ENCODE data around the gene PMS2. TPM values are rescaled to one million over a fixed set of nuclear protein-coding genes. Genes with fewer than 3 reads are reported as not detected.
A peak's percentile ranks its signal among the peaks of the same experiment; 100 is the strongest.
"Not testable (repeated sequence)": the region's sequence is repeated elsewhere in the genome, so short reads cannot be mapped to it uniquely, and the experiment has no call there.

PMS2 gene
- 1 to 10 TPM; 9.3 to 9.9 TPM for total RNA-seq

DNA sequence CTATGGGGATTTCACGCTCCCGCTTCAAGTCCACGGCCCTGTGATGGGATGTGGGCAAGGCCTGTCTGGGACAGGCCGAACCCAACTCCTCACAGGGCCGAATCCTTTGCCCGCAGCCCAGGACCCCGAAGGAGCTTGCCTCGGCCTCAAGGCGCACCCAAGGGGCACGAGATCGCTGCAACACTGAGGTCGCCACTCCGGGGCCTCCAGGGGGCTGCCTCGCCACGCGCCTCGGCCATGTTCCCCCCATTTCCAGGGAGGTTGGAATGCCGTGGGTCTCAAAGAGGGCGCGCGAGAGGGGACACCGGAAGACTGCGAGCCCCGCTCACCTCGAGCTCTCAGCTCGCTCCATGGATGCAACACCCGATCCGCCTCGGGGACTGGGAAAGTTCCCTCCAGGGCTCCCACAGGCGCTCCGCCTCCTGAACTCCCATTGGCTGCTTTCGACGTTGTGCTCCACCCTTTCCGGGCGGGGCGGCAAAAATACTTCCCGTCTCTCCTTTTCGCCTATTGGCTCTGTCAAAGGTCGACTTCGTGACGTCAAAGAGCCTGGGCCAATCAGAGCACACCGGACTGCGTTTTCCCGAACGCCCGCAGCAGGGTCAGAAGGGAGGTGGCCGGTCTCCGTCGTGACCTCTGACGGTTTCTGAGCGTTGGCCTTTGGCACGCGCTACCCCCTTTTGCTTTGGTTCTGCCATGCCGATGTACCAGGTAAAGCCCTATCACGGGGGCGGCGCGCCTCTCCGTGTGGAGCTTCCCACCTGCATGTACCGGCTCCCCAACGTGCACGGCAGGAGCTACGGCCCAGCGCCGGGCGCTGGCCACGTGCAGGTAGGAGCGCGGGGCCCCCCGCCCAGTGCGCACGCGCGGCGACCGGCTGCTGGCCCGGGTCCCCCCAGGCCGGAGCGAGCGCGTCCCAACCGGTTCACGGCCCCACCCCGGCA lies at the start of gene PMS2, which contains the start of gene AIMP2:
TSS of gene PMS2 (minus strand) at position 382 of the 944 bp plus-strand sequence. CDS start at position 352, 30 bp downstream.
TSS of gene AIMP2 (plus strand) at position 605 of the 944 bp plus-strand sequence. CDS start at position 697, 92 bp downstream.
- intact Hi-C loops (cut with DNase I): no loop called here
- peak within 1 kb of the TSS; percentile 79 for H3K27ac ChIP-seq
- H3K27me3 ChIP-seq: no peaks in the 10 kb centered on the region
- H3K36me3 ChIP-seq: no peaks in the 10 kb centered on the region
- H3K4me1 ChIP-seq: peaks cover 3% of the 10 kb centered on the region
- DNase-seq: peak; percentile 100
- no peaks in the 10 kb centered on the region for H3K9me3 ChIP-seq
- TF ChIP-seq, protein P1, sequence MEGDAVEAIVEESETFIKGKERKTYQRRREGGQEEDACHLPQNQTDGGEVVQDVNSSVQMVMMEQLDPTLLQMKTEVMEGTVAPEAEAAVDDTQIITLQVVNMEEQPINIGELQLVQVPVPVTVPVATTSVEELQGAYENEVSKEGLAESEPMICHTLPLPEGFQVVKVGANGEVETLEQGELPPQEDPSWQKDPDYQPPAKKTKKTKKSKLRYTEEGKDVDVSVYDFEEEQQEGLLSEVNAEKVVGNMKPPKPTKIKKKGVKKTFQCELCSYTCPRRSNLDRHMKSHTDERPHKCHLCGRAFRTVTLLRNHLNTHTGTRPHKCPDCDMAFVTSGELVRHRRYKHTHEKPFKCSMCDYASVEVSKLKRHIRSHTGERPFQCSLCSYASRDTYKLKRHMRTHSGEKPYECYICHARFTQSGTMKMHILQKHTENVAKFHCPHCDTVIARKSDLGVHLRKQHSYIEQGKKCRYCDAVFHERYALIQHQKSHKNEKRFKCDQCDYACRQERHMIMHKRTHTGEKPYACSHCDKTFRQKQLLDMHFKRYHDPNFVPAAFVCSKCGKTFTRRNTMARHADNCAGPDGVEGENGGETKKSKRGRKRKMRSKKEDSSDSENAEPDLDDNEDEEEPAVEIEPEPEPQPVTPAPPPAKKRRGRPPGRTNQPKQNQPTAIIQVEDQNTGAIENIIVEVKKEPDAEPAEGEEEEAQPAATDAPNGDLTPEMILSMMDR (IDR thresholded peaks at IDR 0.05): no peak
- peak within 1 kb of the TSS; percentile 79 to 88 for H3K9ac ChIP-seq (ENCODE audit: low read depth in 2 of 2, low read length in 2 of 2)
- H3K4me3 ChIP-seq: peak within 1 kb of the TSS; percentile 57

GRCh38 chr7:6057316-6058129 lies 48.7 kb upstream of the PMS2 start:
- Histone ChIP-seq H3K27me3 (no peaks in the 10 kb centered on the region), H3K4me3 (peak overlapping the region; percentile 88), H3K9ac (ENCODE audit: low read depth in 2 of 2, low read length in 2 of 2) (peak overlapping the region in 1 of 2 donors; percentile 87), H3K27ac (peak overlapping the region; percentile 91), H3K4me1 (peaks cover 11% of the 10 kb centered on the region), H3K36me3 (no peaks in the 10 kb centered on the region), H3K9me3 (no peaks in the 10 kb centered on the region)
- intact Hi-C loops (cut with DNase I): no loop called here
- TF ChIP-seq, protein P1 (IDR thresholded peaks at IDR 0.05): no peak
- no peak for DNase-seq

- DNase-seq: no peak
These were observed 47.8 kb upstream of the PMS2 start for GRCh38 chr7:6056616-6057015.

GRCh38 chr7:6051185-6051584 lies 42.3 kb upstream of the PMS2 start:
- H3K4me3 ChIP-seq; H3K27ac ChIP-seq; H3K9me3 ChIP-seq; H3K9ac ChIP-seq (ENCODE audit: low read depth in 2 of 2, low read length in 2 of 2); H3K4me1 ChIP-seq; H3K36me3 ChIP-seq; DNase-seq; intact Hi-C loops (cut with DNase I); H3K27me3 ChIP-seq: not testable (repeated sequence)

More at GRCh38 chr7:6056616-6057015, 47.8 kb upstream of the PMS2 start:
- Histone ChIP-seq H3K9me3 (no peaks in the 10 kb centered on the region), H3K4me1 (peaks cover 11% of the 10 kb centered on the region), H3K27ac (no peak overlapping the region), H3K27me3 (no peaks in the 10 kb centered on the region), H3K9ac (ENCODE audit: low read depth in 2 of 2, low read length in 2 of 2) (no peak overlapping the region), H3K4me3 (no peak overlapping the region), H3K36me3 (no peaks in the 10 kb centered on the region)
- TF ChIP-seq, protein P1 (IDR thresholded peaks at IDR 0.05): no peak
- intact Hi-C loops (cut with DNase I): no loop called here

- intact Hi-C loops (cut with DNase I): no loop called here
- H3K36me3 ChIP-seq: no peaks in the 10 kb centered on the region
- H3K27ac ChIP-seq: no peak overlapping the region
- no peaks in the 10 kb centered on the region for H3K4me1 ChIP-seq
- no peak overlapping the region for H3K4me3 ChIP-seq
- H3K9me3 ChIP-seq: no peaks in the 10 kb centered on the region
- TF ChIP-seq, protein P1 (IDR thresholded peaks at IDR 0.05): no peak
- H3K27me3 ChIP-seq: no peaks in the 10 kb centered on the region
- no peak for DNase-seq
- H3K9ac ChIP-seq (ENCODE audit: low read depth in 2 of 2, low read length in 2 of 2): no peak overlapping the region
These were observed 40.9 kb upstream of the PMS2 start for GRCh38 chr7:6049780-6050179.
